ENCODE results near the gene SALL2.
A peak's percentile ranks its signal among the peaks of the same experiment; 100 is the strongest.

SALL2 gene

DNA sequence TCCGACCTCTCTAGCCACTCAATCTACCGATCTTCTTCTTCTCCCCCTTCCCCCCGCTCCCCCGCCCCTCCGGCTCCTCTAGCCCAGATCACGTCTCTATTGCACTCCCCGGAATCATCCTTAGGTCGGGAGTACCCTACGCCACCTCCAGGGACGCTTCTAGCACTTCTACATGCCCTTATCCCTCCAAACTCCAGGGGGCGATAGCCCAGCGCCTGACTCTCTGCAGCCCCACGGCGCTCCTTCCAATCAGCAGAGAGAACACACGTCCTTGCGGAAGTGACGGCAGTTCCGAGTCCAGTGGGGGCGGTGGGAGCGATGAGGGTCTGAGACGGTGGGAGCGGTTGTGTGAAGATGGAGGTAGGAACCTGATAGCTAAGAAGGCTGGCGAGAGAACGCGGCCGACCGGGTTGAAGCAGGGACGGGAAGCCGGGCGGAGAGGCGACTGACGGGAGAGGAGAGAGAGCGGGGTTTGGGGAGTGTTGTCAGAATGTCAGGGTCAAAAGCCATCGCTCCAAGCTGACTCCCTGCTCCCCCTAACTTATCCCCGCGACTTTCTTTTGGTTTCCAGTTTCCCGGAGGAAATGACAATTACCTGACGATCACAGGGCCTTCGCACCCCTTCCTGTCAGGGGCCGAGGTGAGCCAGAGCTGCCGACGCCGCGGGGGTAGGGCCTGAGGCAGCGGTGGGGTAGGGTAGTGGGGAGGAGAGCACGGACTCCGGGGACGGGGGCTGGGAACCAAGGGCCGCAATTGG is 49.0 kb downstream of the SALL2 start, which contains the start of the genes RAB2B and TOX4 (continued):
- TF ChIP-seq, protein P1, sequence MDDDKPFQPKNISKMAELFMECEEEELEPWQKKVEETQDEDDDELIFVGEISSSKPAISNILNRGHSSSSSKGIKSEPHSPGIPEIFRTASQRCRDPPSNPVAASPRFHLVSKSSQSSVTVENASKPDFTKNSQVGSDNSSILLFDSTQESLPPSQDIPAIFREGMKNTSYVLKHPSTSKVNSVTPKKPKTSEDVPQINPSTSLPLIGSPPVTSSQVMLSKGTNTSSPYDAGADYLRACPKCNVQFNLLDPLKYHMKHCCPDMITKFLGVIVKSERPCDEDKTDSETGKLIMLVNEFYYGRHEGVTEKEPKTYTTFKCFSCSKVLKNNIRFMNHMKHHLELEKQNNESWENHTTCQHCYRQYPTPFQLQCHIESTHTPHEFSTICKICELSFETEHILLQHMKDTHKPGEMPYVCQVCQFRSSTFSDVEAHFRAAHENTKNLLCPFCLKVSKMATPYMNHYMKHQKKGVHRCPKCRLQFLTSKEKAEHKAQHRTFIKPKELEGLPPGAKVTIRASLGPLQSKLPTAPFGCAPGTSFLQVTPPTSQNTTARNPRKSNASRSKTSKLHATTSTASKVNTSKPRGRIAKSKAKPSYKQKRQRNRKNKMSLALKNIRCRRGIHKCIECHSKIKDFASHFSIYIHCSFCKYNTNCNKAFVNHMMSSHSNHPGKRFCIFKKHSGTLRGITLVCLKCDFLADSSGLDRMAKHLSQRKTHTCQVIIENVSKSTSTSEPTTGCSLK (tag by site-specific recombination; IDR thresholded peaks at IDR 0.05), result no peak
- no peak for TF ChIP-seq ZSCAN23 (tag by site-specific recombination; IDR thresholded peaks at IDR 0.05)
- TF ChIP-seq, protein P2, sequence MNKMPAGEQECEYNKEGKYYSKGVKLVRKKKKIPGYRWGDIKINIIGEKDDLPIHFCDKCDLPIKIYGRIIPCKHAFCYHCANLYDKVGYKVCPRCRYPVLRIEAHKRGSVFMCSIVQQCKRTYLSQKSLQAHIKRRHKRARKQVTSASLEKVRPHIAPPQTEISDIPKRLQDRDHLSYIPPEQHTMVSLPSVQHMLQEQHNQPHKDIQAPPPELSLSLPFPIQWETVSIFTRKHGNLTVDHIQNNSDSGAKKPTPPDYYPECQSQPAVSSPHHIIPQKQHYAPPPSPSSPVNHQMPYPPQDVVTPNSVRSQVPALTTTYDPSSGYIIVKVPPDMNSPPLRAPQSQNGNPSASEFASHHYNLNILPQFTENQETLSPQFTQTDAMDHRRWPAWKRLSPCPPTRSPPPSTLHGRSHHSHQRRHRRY (tag by site-specific recombination; IDR thresholded peaks at IDR 0.05), result no peak
- no peak for TF ChIP-seq SETDB1 (IDR thresholded peaks at IDR 0.05; ENCODE audit: insufficient read length, low read length)
- no peak for TF ChIP-seq ZNF311 (tag by site-specific recombination; IDR thresholded peaks at IDR 0.05; ENCODE audit: borderline replicate concordance)
- TF ChIP-seq, protein P3, sequence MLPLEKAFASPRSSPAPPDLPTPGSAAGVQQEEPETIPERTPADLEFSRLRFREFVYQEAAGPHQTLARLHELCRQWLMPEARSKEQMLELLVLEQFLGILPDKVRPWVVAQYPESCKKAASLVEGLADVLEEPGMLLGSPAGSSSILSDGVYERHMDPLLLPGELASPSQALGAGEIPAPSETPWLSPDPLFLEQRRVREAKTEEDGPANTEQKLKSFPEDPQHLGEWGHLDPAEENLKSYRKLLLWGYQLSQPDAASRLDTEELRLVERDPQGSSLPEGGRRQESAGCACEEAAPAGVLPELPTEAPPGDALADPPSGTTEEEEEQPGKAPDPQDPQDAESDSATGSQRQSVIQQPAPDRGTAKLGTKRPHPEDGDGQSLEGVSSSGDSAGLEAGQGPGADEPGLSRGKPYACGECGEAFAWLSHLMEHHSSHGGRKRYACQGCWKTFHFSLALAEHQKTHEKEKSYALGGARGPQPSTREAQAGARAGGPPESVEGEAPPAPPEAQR (tag by site-specific recombination; IDR thresholded peaks at IDR 0.05), result no peak
- TF ChIP-seq ZNF121 (tag by site-specific recombination; IDR thresholded peaks at IDR 0.05), result no peak
- TF ChIP-seq YY2 (tag by site-specific recombination; IDR thresholded peaks at IDR 0.05), result no peak
- TF ChIP-seq ZNF76 (tag by site-specific recombination; IDR thresholded peaks at IDR 0.05; ENCODE audit: borderline replicate concordance, low read depth), result peak; percentile 75
- no peak for TF ChIP-seq ZNF830 (tag by site-specific recombination; IDR thresholded peaks at IDR 0.05; ENCODE audit: low read depth)
- no peak for TF ChIP-seq GLI2 (tag by site-specific recombination; IDR thresholded peaks at IDR 0.05; ENCODE audit: borderline replicate concordance, low read depth)
- TF ChIP-seq, protein P4, sequence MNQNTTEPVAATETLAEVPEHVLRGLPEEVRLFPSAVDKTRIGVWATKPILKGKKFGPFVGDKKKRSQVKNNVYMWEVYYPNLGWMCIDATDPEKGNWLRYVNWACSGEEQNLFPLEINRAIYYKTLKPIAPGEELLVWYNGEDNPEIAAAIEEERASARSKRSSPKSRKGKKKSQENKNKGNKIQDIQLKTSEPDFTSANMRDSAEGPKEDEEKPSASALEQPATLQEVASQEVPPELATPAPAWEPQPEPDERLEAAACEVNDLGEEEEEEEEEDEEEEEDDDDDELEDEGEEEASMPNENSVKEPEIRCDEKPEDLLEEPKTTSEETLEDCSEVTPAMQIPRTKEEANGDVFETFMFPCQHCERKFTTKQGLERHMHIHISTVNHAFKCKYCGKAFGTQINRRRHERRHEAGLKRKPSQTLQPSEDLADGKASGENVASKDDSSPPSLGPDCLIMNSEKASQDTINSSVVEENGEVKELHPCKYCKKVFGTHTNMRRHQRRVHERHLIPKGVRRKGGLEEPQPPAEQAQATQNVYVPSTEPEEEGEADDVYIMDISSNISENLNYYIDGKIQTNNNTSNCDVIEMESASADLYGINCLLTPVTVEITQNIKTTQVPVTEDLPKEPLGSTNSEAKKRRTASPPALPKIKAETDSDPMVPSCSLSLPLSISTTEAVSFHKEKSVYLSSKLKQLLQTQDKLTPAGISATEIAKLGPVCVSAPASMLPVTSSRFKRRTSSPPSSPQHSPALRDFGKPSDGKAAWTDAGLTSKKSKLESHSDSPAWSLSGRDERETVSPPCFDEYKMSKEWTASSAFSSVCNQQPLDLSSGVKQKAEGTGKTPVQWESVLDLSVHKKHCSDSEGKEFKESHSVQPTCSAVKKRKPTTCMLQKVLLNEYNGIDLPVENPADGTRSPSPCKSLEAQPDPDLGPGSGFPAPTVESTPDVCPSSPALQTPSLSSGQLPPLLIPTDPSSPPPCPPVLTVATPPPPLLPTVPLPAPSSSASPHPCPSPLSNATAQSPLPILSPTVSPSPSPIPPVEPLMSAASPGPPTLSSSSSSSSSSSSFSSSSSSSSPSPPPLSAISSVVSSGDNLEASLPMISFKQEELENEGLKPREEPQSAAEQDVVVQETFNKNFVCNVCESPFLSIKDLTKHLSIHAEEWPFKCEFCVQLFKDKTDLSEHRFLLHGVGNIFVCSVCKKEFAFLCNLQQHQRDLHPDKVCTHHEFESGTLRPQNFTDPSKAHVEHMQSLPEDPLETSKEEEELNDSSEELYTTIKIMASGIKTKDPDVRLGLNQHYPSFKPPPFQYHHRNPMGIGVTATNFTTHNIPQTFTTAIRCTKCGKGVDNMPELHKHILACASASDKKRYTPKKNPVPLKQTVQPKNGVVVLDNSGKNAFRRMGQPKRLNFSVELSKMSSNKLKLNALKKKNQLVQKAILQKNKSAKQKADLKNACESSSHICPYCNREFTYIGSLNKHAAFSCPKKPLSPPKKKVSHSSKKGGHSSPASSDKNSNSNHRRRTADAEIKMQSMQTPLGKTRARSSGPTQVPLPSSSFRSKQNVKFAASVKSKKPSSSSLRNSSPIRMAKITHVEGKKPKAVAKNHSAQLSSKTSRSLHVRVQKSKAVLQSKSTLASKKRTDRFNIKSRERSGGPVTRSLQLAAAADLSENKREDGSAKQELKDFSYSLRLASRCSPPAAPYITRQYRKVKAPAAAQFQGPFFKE (tag by site-specific recombination; IDR thresholded peaks at IDR 0.05; ENCODE audit: borderline replicate concordance), result no peak
- TF ChIP-seq, protein P5, sequence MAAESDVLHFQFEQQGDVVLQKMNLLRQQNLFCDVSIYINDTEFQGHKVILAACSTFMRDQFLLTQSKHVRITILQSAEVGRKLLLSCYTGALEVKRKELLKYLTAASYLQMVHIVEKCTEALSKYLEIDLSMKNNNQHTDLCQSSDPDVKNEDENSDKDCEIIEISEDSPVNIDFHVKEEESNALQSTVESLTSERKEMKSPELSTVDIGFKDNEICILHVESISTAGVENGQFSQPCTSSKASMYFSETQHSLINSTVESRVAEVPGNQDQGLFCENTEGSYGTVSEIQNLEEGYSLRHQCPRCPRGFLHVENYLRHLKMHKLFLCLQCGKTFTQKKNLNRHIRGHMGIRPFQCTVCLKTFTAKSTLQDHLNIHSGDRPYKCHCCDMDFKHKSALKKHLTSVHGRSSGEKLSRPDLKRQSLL (tag by site-specific recombination; IDR thresholded peaks at IDR 0.05), result no peak
- peak; percentile 76 for TF ChIP-seq GLIS1 (tag by site-specific recombination; IDR thresholded peaks at IDR 0.05)
- no peak for TF ChIP-seq BCL11B (tag by site-specific recombination; IDR thresholded peaks at IDR 0.05; ENCODE audit: low read depth)
- TF ChIP-seq RBAK (tag by site-specific recombination; IDR thresholded peaks at IDR 0.05), result no peak
- TF ChIP-seq ZBTB1 (tag by site-specific recombination; IDR thresholded peaks at IDR 0.05), result no peak
- TF ChIP-seq ZBTB48 (tag by site-specific recombination; IDR thresholded peaks at IDR 0.05), result peak; percentile 25; the same call in 1 of the 2 replicates
- no peak for TF ChIP-seq TRIM28 (IDR thresholded peaks at IDR 0.05; ENCODE audit: borderline replicate concordance, low read length)
- TF ChIP-seq ZNF423 (tag by site-specific recombination; IDR thresholded peaks at IDR 0.05), result no peak
- TF ChIP-seq ZNF658 (tag by site-specific recombination; IDR thresholded peaks at IDR 0.05), result no peak
- no peak for TF ChIP-seq ZNF621 (tag by site-specific recombination; IDR thresholded peaks at IDR 0.05)
- TF ChIP-seq ZNF10 (tag by site-specific recombination; IDR thresholded peaks at IDR 0.05), result no peak
- no peak for TF ChIP-seq ZNF132 (tag by site-specific recombination; IDR thresholded peaks at IDR 0.05; ENCODE audit: borderline replicate concordance)
- no peak for TF ChIP-seq ZNF175 (tag by site-specific recombination; IDR thresholded peaks at IDR 0.05)
- TF ChIP-seq ZNF768 (tag by site-specific recombination; IDR thresholded peaks at IDR 0.05), result no peak
- TF ChIP-seq ZFHX2 (tag by site-specific recombination; conservative IDR thresholded peaks at IDR 0.05), result peak; percentile 74
- no peak for TF ChIP-seq ZNF501 (tag by site-specific recombination; IDR thresholded peaks at IDR 0.05)
- no peak for TF ChIP-seq ZNF473 (tag by site-specific recombination; IDR thresholded peaks at IDR 0.05)
- TF ChIP-seq ZBTB21 (tag by site-specific recombination; IDR thresholded peaks at IDR 0.05), result peak; percentile 73
